ENCODE results near the gene MEGF6.

MEGF6 gene

DNA sequence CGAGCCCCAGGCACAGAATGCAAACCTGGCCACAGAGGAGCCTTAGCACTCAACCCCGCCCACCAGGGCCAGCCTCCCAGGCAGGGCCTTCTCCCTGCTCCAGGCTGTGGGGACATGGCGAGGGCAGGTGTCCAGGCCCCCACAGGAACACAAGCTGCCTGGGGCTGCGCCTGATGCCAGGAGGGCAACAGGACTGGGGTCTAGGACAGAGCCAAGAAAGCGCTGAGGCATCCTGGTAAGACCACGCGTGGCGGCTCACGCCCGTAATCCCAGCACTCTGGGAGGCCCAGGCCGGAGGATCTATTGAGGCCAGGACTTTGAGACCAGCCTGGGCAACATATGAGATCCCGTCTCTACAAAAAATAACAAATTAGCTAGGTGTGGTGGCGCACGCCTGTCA, 59.1 kb downstream of the MEGF6 start:
- no peak overlapping the region for H3K4me3 ChIP-seq (replicated peaks; ENCODE audit: insufficient read depth, low read length)
- TF ChIP-seq CTCF (IDR thresholded peaks at IDR 0.05; ENCODE audit: insufficient read depth, low read length), result no peak
- TF ChIP-seq POLR2AphosphoS5 (IDR thresholded peaks at IDR 0.05; ENCODE audit: low read depth), result no peak
- TF ChIP-seq GABPA (IDR thresholded peaks at IDR 0.05; ENCODE audit: low read depth), result no peak
- TF ChIP-seq REST (IDR thresholded peaks at IDR 0.05; ENCODE audit: insufficient replicate concordance, low read depth), result no peak
- no peak for TF ChIP-seq SPI1 (IDR thresholded peaks at IDR 0.05; ENCODE audit: borderline replicate concordance, low read depth)
- DNase-seq (ENCODE audit: low read depth in 1 of 2, low spot score in 1 of 2), result no peak
- H3K27me3 ChIP-seq (ENCODE audit: insufficient read depth, poor library complexity, severe bottlenecking), result no peaks in the 10 kb centered on the region
- H3K27ac ChIP-seq (replicated peaks), result no peak overlapping the region

- no peak for TF ChIP-seq CTCF (IDR thresholded peaks at IDR 0.05; ENCODE audit: insufficient read depth, low read length)
- TF ChIP-seq GABPA (IDR thresholded peaks at IDR 0.05; ENCODE audit: low read depth), result no peak
- TF ChIP-seq POLR2AphosphoS5 (IDR thresholded peaks at IDR 0.05; ENCODE audit: low read depth), result no peak
- TF ChIP-seq SPI1 (IDR thresholded peaks at IDR 0.05; ENCODE audit: borderline replicate concordance, low read depth), result no peak
- TF ChIP-seq REST (IDR thresholded peaks at IDR 0.05; ENCODE audit: insufficient replicate concordance, low read depth), result no peak
- DNase-seq (ENCODE audit: low read depth in 1 of 2, low spot score in 1 of 2), result no peak
- Histone ChIP-seq H3K4me3 (replicated peaks; ENCODE audit: insufficient read depth, low read length) (no peak overlapping the region), H3K27me3 (ENCODE audit: insufficient read depth, poor library complexity, severe bottlenecking) (no peaks in the 10 kb centered on the region), H3K27ac (replicated peaks) (no peak overlapping the region)
Measured at GRCh38 chr1:3551711-3552110, 59.6 kb downstream of the MEGF6 start.

GRCh38 chr1:3551290-3551678, 60.0 kb downstream of the MEGF6 start:
- H3K27ac ChIP-seq (replicated peaks), result no peak overlapping the region
- no peak overlapping the region for H3K4me3 ChIP-seq (replicated peaks; ENCODE audit: insufficient read depth, low read length)
- no peak for DNase-seq (ENCODE audit: low read depth in 1 of 2, low spot score in 1 of 2)
- no peaks in the 10 kb centered on the region for H3K27me3 ChIP-seq (ENCODE audit: insufficient read depth, poor library complexity, severe bottlenecking)
- TF ChIP-seq REST (IDR thresholded peaks at IDR 0.05; ENCODE audit: insufficient replicate concordance, low read depth), result no peak
- TF ChIP-seq POLR2AphosphoS5 (IDR thresholded peaks at IDR 0.05; ENCODE audit: low read depth), result no peak
- TF ChIP-seq CTCF (IDR thresholded peaks at IDR 0.05; ENCODE audit: insufficient read depth, low read length), result no peak
- TF ChIP-seq SPI1 (IDR thresholded peaks at IDR 0.05; ENCODE audit: borderline replicate concordance, low read depth), result no peak
- no peak for TF ChIP-seq GABPA (IDR thresholded peaks at IDR 0.05; ENCODE audit: low read depth)
